DOHH2 (cell line): ENCODE results near the gene ITGAX.

ENCODE experiments used
- H3F3A ChIP-seq: fragments of 200-600 bp; sonication (generic), shearing (Covaris generic); 2 replicates; pipeline ENCODE4 v1.6.0; 2016; ENCODE audit warnings: antibody characterized with exemption, mild to moderate bottlenecking; ENCODE audit not compliant: control insufficient read depth, insufficient read depth
- H3K27ac ChIP-seq: fragments of 200-600 bp; sonication (generic); 2 replicates; pipeline ENCODE4 v1.5.1; 2014; ENCODE audit warnings: low read depth, mild to moderate bottlenecking, low read length, moderate library complexity
- H3K27me3 ChIP-seq: fragments of 200-600 bp; sonication (generic); 2 replicates; pipeline ENCODE4 v1.6.1; 2014; ENCODE audit warnings: mild to moderate bottlenecking, low read length, mixed read lengths; ENCODE audit not compliant: control insufficient read depth
- H3K36me3 ChIP-seq: fragments of 200-600 bp; sonication (generic); 2 replicates; pipeline ENCODE4 v1.6.1; 2014; ENCODE audit warnings: mild to moderate bottlenecking, low read length, moderate library complexity, mixed read lengths; ENCODE audit not compliant: control insufficient read depth
- H3K4me1 ChIP-seq: fragments of 200-600 bp; sonication (generic); 2 replicates; pipeline ENCODE4 v1.6.1; 2014; ENCODE audit warnings: mild to moderate bottlenecking, low read length, mixed read lengths; ENCODE audit not compliant: control insufficient read depth
- H3K4me2 ChIP-seq: fragments of 200-600 bp; sonication (generic); 2 replicates; pipeline ENCODE4 v1.6.0; 2014; ENCODE audit warnings: mild to moderate bottlenecking, low read length, moderate library complexity
- H3K4me3 ChIP-seq: fragments of 200-600 bp; sonication (generic); 2 replicates; pipeline ENCODE4 v1.5.1; 2014; ENCODE audit warnings: mild to moderate bottlenecking, low read length, mixed read lengths
- H3K79me2 ChIP-seq: fragments of 200-600 bp; sonication (generic); 2 replicates; pipeline ENCODE4 v1.6.1; 2014; ENCODE audit warnings: mild to moderate bottlenecking, low read length, mixed read lengths; ENCODE audit not compliant: control insufficient read depth
- H3K9me2 ChIP-seq: fragments of 200-600 bp; sonication (generic); replicated peaks from 2 replicates; pipeline ENCODE4 v1.6.1; 2014; ENCODE audit warnings: mild to moderate bottlenecking, low read length, mixed read lengths; ENCODE audit not compliant: control insufficient read depth
- H3K9me3 ChIP-seq: fragments of 200-600 bp; sonication (generic); 2 replicates; pipeline ENCODE4 v1.6.1; 2014; ENCODE audit warnings: antibody characterized with exemption, low read length, mixed read lengths; ENCODE audit not compliant: control insufficient read depth, insufficient read depth
- H4K20me1 ChIP-seq: fragments of 200-600 bp; sonication (generic); 2 replicates; pipeline ENCODE4 v1.6.0; 2014; ENCODE audit warnings: low read depth, mild to moderate bottlenecking, antibody characterized with exemption, low read length, moderate library complexity; ENCODE audit not compliant: control insufficient read depth, insufficient read depth
- EZH2phosphoT487 ChIP-seq: fragments of 200-600 bp; sonication (generic); IDR thresholded peaks from 2 replicates; pipeline ENCODE4 v1.6.1; 2017; ENCODE audit warnings: borderline replicate concordance, mild to moderate bottlenecking, antibody characterized with exemption, low read length, moderate library complexity, mixed read lengths
- TF ChIP-seq, protein P1 (sequence below): fragments of 200-600 bp; sonication (generic); IDR thresholded peaks from one replicate; pipeline ENCODE4 v1.5.1; 2014; ENCODE audit warnings: antibody characterized with exemption, mild to moderate bottlenecking, low read depth, low read length; ENCODE audit not compliant: poor library complexity, severe bottlenecking

The ITGAX gene

GRCh38 chr16:31331807-31332301 is 23.1 kb upstream of the ITGAX start:
- Histone ChIP-seq H3F3A (no peaks in the 10 kb centered on the region), H4K20me1 (no peaks in the 10 kb centered on the region), H3K4me1 (no peaks in the 10 kb centered on the region), H3K27ac (no peak overlapping the region), H3K9me3 (no peaks in the 10 kb centered on the region), H3K4me3 (no peak overlapping the region), H3K9me2 (no peaks in the 10 kb centered on the region), H3K79me2 (no peaks in the 10 kb centered on the region), H3K36me3 (no peaks in the 10 kb centered on the region), H3K27me3 (no peaks in the 10 kb centered on the region), H3K4me2 (no peak overlapping the region)
- no peak for TF ChIP-seq EZH2phosphoT487
- TF ChIP-seq, protein P1, sequence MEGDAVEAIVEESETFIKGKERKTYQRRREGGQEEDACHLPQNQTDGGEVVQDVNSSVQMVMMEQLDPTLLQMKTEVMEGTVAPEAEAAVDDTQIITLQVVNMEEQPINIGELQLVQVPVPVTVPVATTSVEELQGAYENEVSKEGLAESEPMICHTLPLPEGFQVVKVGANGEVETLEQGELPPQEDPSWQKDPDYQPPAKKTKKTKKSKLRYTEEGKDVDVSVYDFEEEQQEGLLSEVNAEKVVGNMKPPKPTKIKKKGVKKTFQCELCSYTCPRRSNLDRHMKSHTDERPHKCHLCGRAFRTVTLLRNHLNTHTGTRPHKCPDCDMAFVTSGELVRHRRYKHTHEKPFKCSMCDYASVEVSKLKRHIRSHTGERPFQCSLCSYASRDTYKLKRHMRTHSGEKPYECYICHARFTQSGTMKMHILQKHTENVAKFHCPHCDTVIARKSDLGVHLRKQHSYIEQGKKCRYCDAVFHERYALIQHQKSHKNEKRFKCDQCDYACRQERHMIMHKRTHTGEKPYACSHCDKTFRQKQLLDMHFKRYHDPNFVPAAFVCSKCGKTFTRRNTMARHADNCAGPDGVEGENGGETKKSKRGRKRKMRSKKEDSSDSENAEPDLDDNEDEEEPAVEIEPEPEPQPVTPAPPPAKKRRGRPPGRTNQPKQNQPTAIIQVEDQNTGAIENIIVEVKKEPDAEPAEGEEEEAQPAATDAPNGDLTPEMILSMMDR, result no peak

DNA sequence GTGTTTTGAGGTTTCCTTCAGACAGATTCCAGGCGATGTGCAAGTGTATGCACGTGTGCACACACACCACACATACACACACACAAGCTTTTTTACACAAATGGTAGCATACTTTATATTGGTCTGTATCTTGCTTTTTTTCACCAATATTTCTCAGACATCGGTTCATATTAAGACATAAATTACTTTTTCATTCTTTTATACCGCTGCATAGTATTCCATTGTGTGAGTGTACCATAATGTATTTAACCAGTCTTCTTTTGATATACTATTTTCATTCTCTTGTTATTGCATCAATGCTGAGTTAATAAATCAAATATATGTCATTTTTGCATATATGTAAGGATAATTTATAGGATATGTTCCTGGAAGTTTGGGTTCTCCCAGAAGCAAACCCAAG is 22.4 kb upstream of the ITGAX start:
- no peak overlapping the region for H3K27ac ChIP-seq
- TF ChIP-seq, protein P1, result no peak
- no peak for TF ChIP-seq EZH2phosphoT487
- no peaks in the 10 kb centered on the region for H3F3A ChIP-seq
- no peaks in the 10 kb centered on the region for H3K4me1 ChIP-seq
- no peak overlapping the region for H3K4me2 ChIP-seq
- H4K20me1 ChIP-seq, result no peaks in the 10 kb centered on the region
- H3K27me3 ChIP-seq, result 0 out of 2 replicates have a peak, but pooled peaks cover 4% of the 10 kb centered on the region
- no peaks in the 10 kb centered on the region for H3K36me3 ChIP-seq
- H3K9me2 ChIP-seq, result no peaks in the 10 kb centered on the region
- H3K79me2 ChIP-seq, result no peaks in the 10 kb centered on the region
- H3K9me3 ChIP-seq, result no peaks in the 10 kb centered on the region
- H3K4me3 ChIP-seq, result no peak overlapping the region

GRCh38 chr16:31333686-31334649 is 21.0 kb upstream of the ITGAX start:
- H3F3A ChIP-seq, result no peaks in the 10 kb centered on the region
- H3K27me3 ChIP-seq, result 0 out of 2 replicates have a peak, but pooled peaks cover 4% of the 10 kb centered on the region
- no peak overlapping the region for H3K27ac ChIP-seq
- H3K36me3 ChIP-seq, result no peaks in the 10 kb centered on the region
- TF ChIP-seq, protein P1, result peak; percentile 38
- no peak for TF ChIP-seq EZH2phosphoT487
- H3K9me2 ChIP-seq, result no peaks in the 10 kb centered on the region
- H3K4me1 ChIP-seq, result no peaks in the 10 kb centered on the region
- H3K9me3 ChIP-seq, result no peaks in the 10 kb centered on the region
- H3K79me2 ChIP-seq, result no peaks in the 10 kb centered on the region
- no peaks in the 10 kb centered on the region for H4K20me1 ChIP-seq
- no peak overlapping the region for H3K4me3 ChIP-seq
- H3K4me2 ChIP-seq, result no peak overlapping the region
